BE2C (cell line): Measurements from ENCODE around the gene XIRP2.

Source experiments
- DNase-seq: peaks from one replicate; pipeline ENCODE4 v3.0.0-alpha.2; 2020
- H3K27me3 ChIP-seq: fragments of 250-450 bp; sonication (Bioruptor Pico); 2 replicates; pipeline ENCODE4 v1.5.1; 2020; ENCODE audit warnings: mild to moderate bottlenecking
- H3K36me3 ChIP-seq: fragments of 250-450 bp; sonication (Bioruptor Pico); 2 replicates; pipeline ENCODE4 v1.5.1; 2020; ENCODE audit warnings: mild to moderate bottlenecking
- H3K4me1 ChIP-seq: fragments of 250-450 bp; sonication (Bioruptor Pico); 2 replicates; pipeline ENCODE4 v1.5.1; 2020
- H3K4me3 ChIP-seq: 2 replicates; pipeline ENCODE4 v1.5.1; 2011; ENCODE audit warnings: low read depth, low read length
- H3K9me3 ChIP-seq: fragments of 250-450 bp; sonication (Bioruptor Pico); 2 replicates; pipeline ENCODE4 v1.5.1; 2020
- CTCF ChIP-seq: IDR thresholded peaks from 2 replicates; pipeline ENCODE4 v1.5.1; 2012; ENCODE audit warnings: mild to moderate bottlenecking, low read depth, low read length

XIRP2 gene

GRCh38 chr2:167134381-167135072, 246.2 kb downstream of the XIRP2 start:
- Histone ChIP-seq H3K4me3 (no peak overlapping the region), H3K9me3 (no peaks in the 10 kb centered on the region), H3K27me3 (no peaks in the 10 kb centered on the region), H3K4me1 (no peaks in the 10 kb centered on the region), H3K36me3 (no peaks in the 10 kb centered on the region)
- TF ChIP-seq CTCF: no peak
- no peak for DNase-seq

- no peak for DNase-seq
- Histone ChIP-seq H3K4me1 (no peaks in the 10 kb centered on the region), H3K27me3 (no peaks in the 10 kb centered on the region), H3K9me3 (no peaks in the 10 kb centered on the region), H3K36me3 (no peaks in the 10 kb centered on the region), H3K4me3 (no peak overlapping the region)
- no peak for TF ChIP-seq CTCF
Observed at GRCh38 chr2:167135706-167136105, 247.4 kb downstream of the XIRP2 start.

- DNase-seq: no peak
- H3K4me1 ChIP-seq: no peaks in the 10 kb centered on the region
- H3K36me3 ChIP-seq: no peaks in the 10 kb centered on the region
- no peaks in the 10 kb centered on the region for H3K9me3 ChIP-seq
- no peak overlapping the region for H3K4me3 ChIP-seq
- no peaks in the 10 kb centered on the region for H3K27me3 ChIP-seq
- no peak for TF ChIP-seq CTCF
Observed at GRCh38 chr2:167136879-167137596, 248.8 kb downstream of the XIRP2 start.

- Histone ChIP-seq H3K36me3 (no peaks in the 10 kb centered on the region), H3K27me3 (no peaks in the 10 kb centered on the region), H3K4me3 (no peak overlapping the region), H3K4me1 (no peaks in the 10 kb centered on the region), H3K9me3 (no peaks in the 10 kb centered on the region)
- TF ChIP-seq CTCF: no peak
- no peak for DNase-seq
Observed at GRCh38 chr2:167140330-167140729, 252.1 kb downstream of the XIRP2 start.

GRCh38 chr2:167140767-167141166, 252.5 kb downstream of the XIRP2 start:
- no peaks in the 10 kb centered on the region for H3K4me1 ChIP-seq
- no peaks in the 10 kb centered on the region for H3K36me3 ChIP-seq
- no peak for TF ChIP-seq CTCF
- no peaks in the 10 kb centered on the region for H3K27me3 ChIP-seq
- no peak overlapping the region for H3K4me3 ChIP-seq
- DNase-seq: no peak
- no peaks in the 10 kb centered on the region for H3K9me3 ChIP-seq

- no peak for TF ChIP-seq CTCF
- Histone ChIP-seq H3K9me3 (no peaks in the 10 kb centered on the region), H3K36me3 (no peaks in the 10 kb centered on the region), H3K4me1 (no peaks in the 10 kb centered on the region), H3K27me3 (no peaks in the 10 kb centered on the region), H3K4me3 (no peak overlapping the region)
- DNase-seq: no peak
Observed at GRCh38 chr2:167142554-167142953, 254.3 kb downstream of the XIRP2 start.
